Right renal pelvis (tissue), 4 donors: ENCODE results near the gene TMPRSS11E. TPM values are rescaled to one million over a fixed set of nuclear protein-coding genes. Genes with fewer than 3 reads are reported as not detected.
"Not testable (repeated sequence)": the region's sequence is repeated elsewhere in the genome, so short reads cannot be mapped to it uniquely, and the experiment has no call there.

Experiments
- DNase-seq, 4 donors: peaks; one replicate each; pipeline ENCODE4 v3.0.0-alpha.2; 2013; ENCODE audit warnings: low read depth in 4 of 4, low spot score in 3 of 4, missing footprints in 1 of 4
- polyA plus RNA-seq, 4 donors: library from polyadenylated mRNA; unstranded; fragments of 120-200 nt; gene quantifications; one replicate each; pipeline ENCODE4 v1.2.1, GENCODE V29; 2013; ENCODE audit not compliant: insufficient read length in 4 of 4

The TMPRSS11E gene
- under 1 TPM in 2 of 4 donors, not detected in 2; 0.10 to 0.21 TPM for polyA plus RNA-seq

GRCh38 chr4:68447201-68447600, at the start of gene TMPRSS11E:
TSS of gene TMPRSS11E (plus strand) at chr4:68447463. CDS start at chr4:68447513, 50 bp downstream.
- no peak for DNase-seq

GRCh38 chr4:68399306-68399705, 48.0 kb upstream of the TMPRSS11E start:
- DNase-seq, result no peak

GRCh38 chr4:68401231-68401630, 46.0 kb upstream of the TMPRSS11E start:
- no peak for DNase-seq

- DNase-seq, result no peak
Measured at GRCh38 chr4:68404153-68404552, 43.1 kb upstream of the TMPRSS11E start.

GRCh38 chr4:68405718-68406478, 41.4 kb upstream of the TMPRSS11E start:
- not testable (repeated sequence) for DNase-seq

- no peak for DNase-seq
Measured at GRCh38 chr4:68406479-68406859, 40.8 kb upstream of the TMPRSS11E start.

- DNase-seq, result not testable (repeated sequence)
Measured at GRCh38 chr4:68407015-68407867, 40.0 kb upstream of the TMPRSS11E start.

- DNase-seq, result no peak
Measured at GRCh38 chr4:68407868-68408190, 39.4 kb upstream of the TMPRSS11E start.

GRCh38 chr4:68410149-68410548, 37.1 kb upstream of the TMPRSS11E start:
- no peak for DNase-seq

GRCh38 chr4:68410643-68411042, 36.6 kb upstream of the TMPRSS11E start:
- no peak for DNase-seq

GRCh38 chr4:68412031-68412430, 35.2 kb upstream of the TMPRSS11E start:
- not testable (repeated sequence) for DNase-seq

GRCh38 chr4:68416591-68416990, 30.7 kb upstream of the TMPRSS11E start:
- DNase-seq, result no peak

- DNase-seq, result no peak
Measured at GRCh38 chr4:68426516-68426915, 20.7 kb upstream of the TMPRSS11E start.

GRCh38 chr4:68430337-68430736, 16.9 kb upstream of the TMPRSS11E start:
- no peak for DNase-seq

- DNase-seq, result no peak
Measured at GRCh38 chr4:68432320-68432719, 14.9 kb upstream of the TMPRSS11E start.

GRCh38 chr4:68433582-68433981, 13.7 kb upstream of the TMPRSS11E start:
- no peak for DNase-seq

- no peak for DNase-seq
Measured at GRCh38 chr4:68434277-68434676, 13.0 kb upstream of the TMPRSS11E start.

GRCh38 chr4:68434836-68435235, 12.4 kb upstream of the TMPRSS11E start:
- no peak for DNase-seq

GRCh38 chr4:68445111-68445510, 2.2 kb upstream of the TMPRSS11E start:
- DNase-seq, result no peak

- DNase-seq, result no peak
Measured at GRCh38 chr4:68451246-68452211, 4.3 kb downstream of the TMPRSS11E start.

- DNase-seq, result no peak
Measured at GRCh38 chr4:68460085-68460484, 12.8 kb downstream of the TMPRSS11E start.
